K562 (cell line): Measurements from ENCODE around the gene NINJ2. TPM values are rescaled to one million over a fixed set of nuclear protein-coding genes. Genes with fewer than 3 reads are reported as not detected.
A peak's percentile ranks its signal among the peaks of the same experiment; 100 is the strongest.
"Not testable (repeated sequence)": the region's sequence is repeated elsewhere in the genome, so short reads cannot be mapped to it uniquely, and the experiment has no call there.

Experiments used
- ATAC-seq: fragments of 200-7000 bp; cut with Tn5 transposase; 3 replicates; pipeline ENCODE4 v1.9.1; 2020; ENCODE audit warnings: moderate library complexity
- BruUV-seq: library from RNA; stranded (reverse); fragments of 400-500 nt; replicated peaks from 2 replicates; lab custom pipeline; 2021; lab: Mats Ljungman, UMichigan
- CTCF ChIA-PET: fragments of 300-600 bp; formaldehyde crosslinking; extraction: SDS; loops from one replicate; lab custom pipeline; 2021; ENCODE audit warnings: low intra/inter-chr PET ratio; lab: Yijun Ruan, JAX
- POLR2A ChIA-PET: fragments of 300-600, 350-650 bp; sonication (Branson Sonifier 250); formaldehyde crosslinking; extraction: SDS; loops from one replicate; lab custom pipeline; 2021; ENCODE audit warnings: antibody characterized with exemption, inconsistent platforms; lab: Yijun Ruan, JAX
- DNase-seq, 4 experiments: peaks; one replicate each; pipeline versions ENCODE4 v3.0.0 to v3.0.0-alpha.2; 2011 to 2018; ENCODE audit warnings: low spot score in 3 of 4, mixed read lengths in 3 of 4; ENCODE audit errors: extremely low read depth in 1 of 4
- FAIRE-seq: peaks from 2 replicates; lab custom pipeline; 2011; peaks lifted over from hg19 to GRCh38; lab: Jason Lieb, UNC
- H2AFZ ChIP-seq: 2 replicates; pipeline ENCODE4 v1.6.0; 2011; ENCODE audit warnings: low read depth, low read length, control low read depth, inconsistent platforms
- H3K27ac ChIP-seq: fragments of 200-600 bp; 3 replicates; pipeline ENCODE4 v1.8.0; 2011; ENCODE audit warnings: low read depth, mild to moderate bottlenecking, control low read depth, inconsistent platforms, low read length, moderate library complexity, mixed read lengths; ENCODE audit errors: extremely low read depth
- H3K27me3 ChIP-seq, 2 experiments: fragments of 300-600 bp in 1 of 2; 2 replicates in 1 of 2; 3 replicates in 1 of 2; pipeline versions ENCODE4 v1.6.0 to v1.8.0; 2011; ENCODE audit warnings: inconsistent platforms in 2 of 2, low read length in 2 of 2, mild to moderate bottlenecking in 1 of 2, mixed read lengths in 1 of 2, moderate library complexity in 1 of 2; ENCODE audit not compliant: control insufficient read depth in 2 of 2, insufficient read depth in 2 of 2
- H3K36me3 ChIP-seq: fragments of 300-600 bp; 3 replicates; pipeline ENCODE4 v1.8.0; 2011; ENCODE audit warnings: mild to moderate bottlenecking, low read length, inconsistent platforms; ENCODE audit not compliant: control insufficient read depth, insufficient read depth
- H3K4me1 ChIP-seq, 2 experiments: fragments of 200-600 bp in 1 of 2; replicated peaks in 1 of 2; 2 replicates in 1 of 2; 3 replicates in 1 of 2; pipeline versions ENCODE4 v1.5.1 to v1.8.0; 2011; ENCODE audit warnings: inconsistent platforms in 2 of 2, low read length in 2 of 2, mild to moderate bottlenecking in 1 of 2, mixed read lengths in 1 of 2, moderate library complexity in 1 of 2; ENCODE audit not compliant: control insufficient read depth in 2 of 2, insufficient read depth in 2 of 2
- H3K4me2 ChIP-seq: 2 replicates; pipeline ENCODE4 v1.6.1; 2011; ENCODE audit warnings: low read length, control low read depth, inconsistent platforms, mixed read lengths; ENCODE audit not compliant: insufficient read depth
- H3K4me3 ChIP-seq: fragments of 200-600 bp; sonication (generic), shearing (Covaris generic); 2 replicates; pipeline ENCODE4 v1.5.1; 2016; ENCODE audit warnings: control low read depth, inconsistent platforms
- H3K79me2 ChIP-seq: fragments of 200-600 bp; 3 replicates; pipeline ENCODE4 v1.8.0; 2011; ENCODE audit warnings: low read length, inconsistent platforms; ENCODE audit not compliant: control insufficient read depth, insufficient read depth
- H3K9ac ChIP-seq, 2 experiments: 2 replicates each; pipeline versions ENCODE4 v1.6.0 to v1.6.1; 2011; ENCODE audit warnings: low read depth in 2 of 2, low read length in 2 of 2, control low read depth in 1 of 2, inconsistent platforms in 1 of 2, mild to moderate bottlenecking in 1 of 2, mixed read lengths in 1 of 2; ENCODE audit not compliant: insufficient read depth in 1 of 2
- H3K9me1 ChIP-seq: one replicate; pipeline ENCODE4 v1.6.0; 2011; ENCODE audit warnings: inconsistent platforms, mild to moderate bottlenecking, low read length, moderate library complexity; ENCODE audit not compliant: control insufficient read depth, insufficient read depth
- H3K9me3 ChIP-seq: replicated peaks from 2 replicates; pipeline ENCODE4 v1.5.1; 2011; ENCODE audit warnings: low read depth, low read length, inconsistent platforms; ENCODE audit not compliant: control insufficient read depth, insufficient read depth
- H4K20me1 ChIP-seq: replicated peaks from 2 replicates; pipeline ENCODE4 v1.6.1; 2011; ENCODE audit warnings: low read length, inconsistent platforms, mixed read lengths; ENCODE audit not compliant: control insufficient read depth, insufficient read depth
- WGBS: fragments of 100-300 bp; shearing (Covaris generic); methylation state at CpG from one replicate; pipeline ENCODE4 v1.1.6; 2016; ENCODE audit warnings: low coverage, mixed read lengths; ENCODE audit not compliant: insufficient coverage; ENCODE audit errors: missing lambda C conversion rate; 5-methylcytosine and 5-hydroxymethylcytosine counted together
- in situ Hi-C: fragments of 300-500 bp; cut with MboI; formaldehyde crosslinking; loops from 4 replicates; pipeline ENCODE4 v1.15.0; 2018; ENCODE audit warnings: inconsistent platforms, mixed read lengths
- intact Hi-C: fragments of 100-400 bp; cut with micrococcal nuclease; formaldehyde crosslinking; loops from 2 replicates; pipeline ENCODE4 v1.14.2; 2022
- polyA plus RNA-seq, 8 experiments: library from polyadenylated mRNA; depleted of rRNA in 4 of 8; stranded (reverse) in 5 of 8; unstranded in 3 of 8; fragments of >200 nt; fragmentation: Nextera tagmentation in 2 of 8; fragmentation: Illumina TruSeq in 1 of 8; extraction: Ambion mirVana in 2 of 8; extraction: Trizol in 1 of 8; gene quantifications; 2 replicates each; pipeline versions ENCODE4 v1.2.1 to v1.2.3, GENCODE V29; 2011 to 2014; ENCODE audit warnings: inconsistent platforms in 1 of 8, missing spikeins in 1 of 8
- total RNA-seq, 7 experiments: library from RNA; depleted of rRNA in 6 of 7; stranded (reverse); fragments of >200 nt in 6 of 7; fragmentation: Illumina TruSeq in 2 of 7; extraction: Trizol in 2 of 7; gene quantifications; 2 replicates each; pipeline versions ENCODE4 v1.2.1 to v1.2.3, GENCODE V29; 2011 to 2021; ENCODE audit warnings: low replicate concordance in 1 of 7
- TF ChIP-seq, protein P1 (sequence below), 2 experiments: IDR thresholded peaks in 1 of 2; conservative IDR thresholded peaks in 1 of 2; 2 replicates each; pipeline ENCODE4 v1.6.1; 2016; ENCODE audit warnings: low read depth in 2 of 2, mild to moderate bottlenecking in 1 of 2, missing compliant biosample characterization in 1 of 2, missing genetic modification characterization in 1 of 2, moderate library complexity in 1 of 2

NINJ2 gene
- total and polyA plus RNA-seq, 9 of the 15 experiments (the other 6 are each of a cell fraction or from before 2014, with no cell fraction given), result 2.6 to 16.0 (median 4.5) TPM

DNA sequence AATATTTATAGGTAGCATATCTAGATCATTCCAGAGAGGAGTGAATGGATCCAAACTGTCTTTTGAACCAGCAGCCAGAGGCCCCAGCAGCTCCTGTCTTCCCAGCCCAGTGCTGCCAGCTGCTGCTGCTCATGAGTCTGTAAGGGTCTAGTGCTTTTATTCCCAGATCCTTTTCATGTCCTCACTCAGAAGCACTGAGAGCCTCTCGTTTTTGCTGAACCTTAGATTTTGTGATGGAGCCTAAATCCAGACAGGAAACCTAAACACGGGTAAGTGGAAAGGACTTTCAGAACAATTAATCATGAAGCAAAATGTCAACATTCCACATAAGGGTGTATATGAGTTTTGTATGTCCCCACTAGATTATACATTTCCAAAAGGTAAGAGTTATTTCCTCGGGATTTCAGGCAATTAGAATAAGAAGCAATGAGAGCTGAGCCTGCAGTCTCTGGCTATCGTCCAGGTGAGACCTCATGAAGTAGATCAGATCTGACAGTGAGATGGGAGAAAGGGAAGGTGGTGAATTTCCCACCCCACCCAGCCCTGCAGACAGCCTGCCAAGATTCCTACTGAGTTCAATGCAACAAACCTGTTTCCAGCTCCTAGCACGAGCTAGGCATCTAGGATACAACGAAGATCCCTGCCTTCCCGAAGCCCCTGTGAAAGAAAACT lies 84.4 kb downstream of the NINJ2 start (continued):
- TF ChIP-seq, protein P1, sequence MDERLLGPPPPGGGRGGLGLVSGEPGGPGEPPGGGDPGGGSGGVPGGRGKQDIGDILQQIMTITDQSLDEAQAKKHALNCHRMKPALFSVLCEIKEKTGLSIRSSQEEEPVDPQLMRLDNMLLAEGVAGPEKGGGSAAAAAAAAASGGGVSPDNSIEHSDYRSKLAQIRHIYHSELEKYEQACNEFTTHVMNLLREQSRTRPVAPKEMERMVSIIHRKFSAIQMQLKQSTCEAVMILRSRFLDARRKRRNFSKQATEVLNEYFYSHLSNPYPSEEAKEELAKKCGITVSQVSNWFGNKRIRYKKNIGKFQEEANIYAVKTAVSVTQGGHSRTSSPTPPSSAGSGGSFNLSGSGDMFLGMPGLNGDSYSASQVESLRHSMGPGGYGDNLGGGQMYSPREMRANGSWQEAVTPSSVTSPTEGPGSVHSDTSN (CRISPR knock-in tag; IDR thresholded peaks at IDR 0.05; ENCODE audit: low read depth), result no peak
- TF ChIP-seq, protein P1 (tag; conservative IDR thresholded peaks at IDR 0.05; ENCODE audit: low read depth), result peak; percentile 66

DNA sequence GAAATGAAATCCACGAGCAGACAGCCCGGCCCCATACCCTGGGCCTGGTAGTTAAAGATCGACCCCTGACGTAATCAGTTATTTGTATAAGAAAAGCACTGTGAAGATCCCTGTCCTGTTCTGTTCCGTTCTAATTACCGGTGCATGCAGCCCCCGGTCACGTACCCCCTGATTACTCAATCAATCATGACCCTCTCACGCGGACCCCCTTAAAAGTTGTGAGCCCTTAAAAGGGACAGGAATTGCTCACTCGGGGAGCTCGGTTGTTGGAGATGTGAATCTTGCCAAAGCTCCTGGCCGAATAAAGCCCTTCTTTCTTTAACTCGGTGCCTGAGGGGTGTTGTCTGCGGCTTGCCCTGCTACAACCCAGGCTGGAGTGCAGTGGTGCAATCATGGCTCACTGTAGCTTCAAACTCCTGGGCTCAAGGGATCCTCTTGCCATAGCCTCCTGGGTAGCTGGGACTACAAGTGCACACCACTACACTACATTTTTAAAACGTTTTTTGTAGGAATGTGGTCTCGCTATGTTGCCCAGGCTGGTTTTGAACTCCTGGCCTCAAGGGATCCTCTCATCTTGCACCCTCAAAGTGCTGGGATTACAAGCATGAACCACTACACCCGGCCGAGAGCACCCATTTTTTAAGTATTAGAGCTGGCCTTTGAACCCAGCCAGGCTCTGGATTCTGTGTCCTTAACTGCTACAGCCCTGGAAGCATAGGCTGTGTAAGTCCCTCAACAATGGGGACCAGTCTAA lies 85.1 kb downstream of the NINJ2 start:
- H2AFZ ChIP-seq, result 0 out of 2 replicates have a peak overlapping the region, but pooled peaks have one; percentile 40
- DNase-seq, H3K79me2 ChIP-seq, CTCF ChIA-PET, H3K27me3 ChIP-seq, H3K4me3 ChIP-seq, H3K4me2 ChIP-seq, H4K20me1 ChIP-seq, H3K36me3 ChIP-seq, FAIRE-seq, H3K9me3 ChIP-seq, H3K9me1 ChIP-seq, ATAC-seq, BruUV-seq, H3K27ac ChIP-seq, in situ Hi-C loops: not testable (repeated sequence)
- 78% methylated on average over 14 of the region's 19 CpGs for WGBS
- peaks cover 28 to 36% of the 10 kb centered on the region in 2 experiments; a peak in 4 of 5 replicates for H3K4me1 ChIP-seq
- intact Hi-C loops, result loop anchor here (2.0 to 10.0 kb wide), 5 partner anchors 34 to 1027 kb away; no protein-coding TSS in a partner anchor
- 0 out of 4 replicates have a peak overlapping the region, but pooled peaks of 1 of the 2 experiments have one; percentile 34 for H3K9ac ChIP-seq
- POLR2A ChIA-PET, result interaction anchor here (0.6 to 1.4 kb wide), 4 partner anchors 12 to 216 kb away, joined by 3 to 5 read pairs (median 4); no protein-coding TSS in a partner anchor
